Measurements from ENCODE around the gene OGDH.
"Not testable (repeated sequence)": the region's sequence is repeated elsewhere in the genome, so short reads cannot be mapped to it uniquely, and the experiment has no call there.

OGDH gene

GRCh38 chr7:44575054-44575453 lies 31.4 kb upstream of the OGDH start:
- no peak for DNase-seq (ENCODE audit: low read depth, low spot score)
- peak overlapping the region; percentile 92 for H3K4me3 ChIP-seq (ENCODE audit: low read length)

- no peak for DNase-seq (ENCODE audit: low read depth, low spot score)
- no peak overlapping the region for H3K4me3 ChIP-seq (ENCODE audit: low read length)
These were observed 30.2 kb upstream of the OGDH start for GRCh38 chr7:44576228-44576627.

GRCh38 chr7:44580945-44581878 lies 25.2 kb upstream of the OGDH start:
- peak; percentile 49 for DNase-seq (ENCODE audit: low read depth, low spot score)
- H3K4me3 ChIP-seq (ENCODE audit: low read length): peak overlapping the region; percentile 94

- peak; percentile 98 for DNase-seq (ENCODE audit: low read depth, low spot score)
- H3K4me3 ChIP-seq (ENCODE audit: low read length): peak within 1 kb of the TSS; percentile 94
These were observed 24.4 kb upstream of the OGDH start, which contains the start of gene TMED4 for GRCh38 chr7:44581879-44582603. TMED4 (minus strand) TSS chr7:44582231; CDS start chr7:44582206, 25 bp downstream.

- H3K4me3 ChIP-seq (ENCODE audit: low read length): peak overlapping the region; percentile 94
- no peak for DNase-seq (ENCODE audit: low read depth, low spot score)
These were observed 23.1 kb upstream of the OGDH start for GRCh38 chr7:44583146-44583865.

GRCh38 chr7:44587843-44588711 lies 18.4 kb upstream of the OGDH start:
- H3K4me3 ChIP-seq (ENCODE audit: low read length): no peak overlapping the region
- DNase-seq (ENCODE audit: low read depth, low spot score): peak; percentile 54

- H3K4me3 ChIP-seq (ENCODE audit: low read length): no peak overlapping the region
- no peak for DNase-seq (ENCODE audit: low read depth, low spot score)
These were observed 15.5 kb upstream of the OGDH start for GRCh38 chr7:44590910-44591309.

- DNase-seq (ENCODE audit: low read depth, low spot score): no peak
- H3K4me3 ChIP-seq (ENCODE audit: low read length): no peak overlapping the region
These were observed 10.3 kb upstream of the OGDH start for GRCh38 chr7:44595934-44596635.

- H3K4me3 ChIP-seq (ENCODE audit: low read length); DNase-seq (ENCODE audit: low read depth, low spot score): not testable (repeated sequence)
These were observed 9.2 kb upstream of the OGDH start for GRCh38 chr7:44597181-44597580.

- no peak for DNase-seq (ENCODE audit: low read depth, low spot score)
- no peak overlapping the region for H3K4me3 ChIP-seq (ENCODE audit: low read length)
These were observed 7.2 kb upstream of the OGDH start for GRCh38 chr7:44599222-44599621.

GRCh38 chr7:44602576-44602910 lies 3.9 kb upstream of the OGDH start:
- no peak overlapping the region for H3K4me3 ChIP-seq (ENCODE audit: low read length)
- no peak for DNase-seq (ENCODE audit: low read depth, low spot score)

- H3K4me3 ChIP-seq (ENCODE audit: low read length): no peak overlapping the region
- no peak for DNase-seq (ENCODE audit: low read depth, low spot score)
These were observed 3.2 kb upstream of the OGDH start for GRCh38 chr7:44603193-44603592.

GRCh38 chr7:44604941-44605340 lies 1.5 kb upstream of the OGDH start:
- no peak for DNase-seq (ENCODE audit: low read depth, low spot score)

GRCh38 chr7:44607141-44608068 lies 978 bp downstream of the OGDH start:
- DNase-seq (ENCODE audit: low read depth, low spot score): no peak
- H3K4me3 ChIP-seq (ENCODE audit: low read length): peak overlapping the region; percentile 89

More at GRCh38 chr7:44604941-44605340, 1.5 kb upstream of the OGDH start:
- H3K4me3 ChIP-seq (ENCODE audit: low read length): no peak overlapping the region

- DNase-seq (ENCODE audit: low read depth, low spot score): no peak
- H3K4me3 ChIP-seq (ENCODE audit: low read length): no peak overlapping the region
These were observed 2.7 kb downstream of the OGDH start for GRCh38 chr7:44608916-44609648.

GRCh38 chr7:44609829-44610228 lies 3.4 kb downstream of the OGDH start:
- no peak for DNase-seq (ENCODE audit: low read depth, low spot score)
- no peak overlapping the region for H3K4me3 ChIP-seq (ENCODE audit: low read length)

Measured in Jurkat, Clone E6-1 (cell line).